ENCODE measurements around the gene NCK1. TPM values are rescaled to one million over a fixed set of nuclear protein-coding genes. Genes with fewer than 3 reads are reported as not detected.

The NCK1 gene
- total RNA-seq, 1 donor from 2014 or later, result 24.9 TPM

GRCh38 chr3:136819731-136820679 is 42.0 kb upstream of the NCK1 start:
- Mint-ChIP-seq H3K36me3 (ENCODE audit: low read depth) (peaks cover 18% of the 10 kb centered on the region), H3K27ac (ENCODE audit: unreplicated experiment) (peak overlapping the region; percentile 90), H3K4me3 (peak overlapping the region; percentile 89), H3K9me3 (peaks cover 12% of the 10 kb centered on the region), H3K27me3 (ENCODE audit: low read depth) (no peaks in the 10 kb centered on the region), H3K4me1 (peaks cover 38% of the 10 kb centered on the region)
- peak; percentile 52 for DNase-seq (ENCODE audit: low read depth, low spot score)
- TF ChIP-seq CTCF (conservative IDR thresholded peaks at IDR 0.05), result no peak

GRCh38 chr3:136831461-136831860 is 30.5 kb upstream of the NCK1 start:
- H3K9me3 Mint-ChIP-seq, result peaks cover 13% of the 10 kb centered on the region
- no peak for TF ChIP-seq CTCF (conservative IDR thresholded peaks at IDR 0.05)
- peaks cover 27% of the 10 kb centered on the region for H3K36me3 Mint-ChIP-seq (ENCODE audit: low read depth)
- H3K4me1 Mint-ChIP-seq, result peaks cover 12% of the 10 kb centered on the region
- no peak for DNase-seq (ENCODE audit: low read depth, low spot score)
- no peak overlapping the region for H3K27ac Mint-ChIP-seq (ENCODE audit: unreplicated experiment)
- no peak overlapping the region for H3K4me3 Mint-ChIP-seq
- no peaks in the 10 kb centered on the region for H3K27me3 Mint-ChIP-seq (ENCODE audit: low read depth)

GRCh38 chr3:136835089-136835812 is 26.8 kb upstream of the NCK1 start:
- Mint-ChIP-seq H3K27me3 (ENCODE audit: low read depth) (no peaks in the 10 kb centered on the region), H3K4me1 (peaks cover 25% of the 10 kb centered on the region), H3K4me3 (no peak overlapping the region), H3K27ac (ENCODE audit: unreplicated experiment) (no peak overlapping the region), H3K9me3 (peaks cover 3% of the 10 kb centered on the region), H3K36me3 (ENCODE audit: low read depth) (peaks cover 7% of the 10 kb centered on the region)
- no peak for DNase-seq (ENCODE audit: low read depth, low spot score)
- no peak for TF ChIP-seq CTCF (conservative IDR thresholded peaks at IDR 0.05)

- Mint-ChIP-seq H3K4me1 (peaks cover 25% of the 10 kb centered on the region), H3K36me3 (ENCODE audit: low read depth) (peaks cover 4% of the 10 kb centered on the region), H3K27me3 (ENCODE audit: low read depth) (no peaks in the 10 kb centered on the region), H3K27ac (ENCODE audit: unreplicated experiment) (no peak overlapping the region), H3K4me3 (no peak overlapping the region), H3K9me3 (no peaks in the 10 kb centered on the region)
- no peak for TF ChIP-seq CTCF (conservative IDR thresholded peaks at IDR 0.05)
- no peak for DNase-seq (ENCODE audit: low read depth, low spot score)
Measured at GRCh38 chr3:136835813-136836510, 26.0 kb upstream of the NCK1 start.

GRCh38 chr3:136836511-136837156 is 25.4 kb upstream of the NCK1 start:
- peaks cover 25% of the 10 kb centered on the region for H3K4me1 Mint-ChIP-seq
- H3K27ac Mint-ChIP-seq (ENCODE audit: unreplicated experiment), result no peak overlapping the region
- H3K4me3 Mint-ChIP-seq, result no peak overlapping the region
- TF ChIP-seq CTCF (conservative IDR thresholded peaks at IDR 0.05), result no peak
- H3K9me3 Mint-ChIP-seq, result no peaks in the 10 kb centered on the region
- no peak for DNase-seq (ENCODE audit: low read depth, low spot score)
- H3K27me3 Mint-ChIP-seq (ENCODE audit: low read depth), result no peaks in the 10 kb centered on the region
- peaks cover 4% of the 10 kb centered on the region for H3K36me3 Mint-ChIP-seq (ENCODE audit: low read depth)
